Fibroblast of villous mesenchyme (primary cell): ENCODE results near the gene MINDY4B. TPM values are rescaled to one million over a fixed set of nuclear protein-coding genes. Genes with fewer than 3 reads are reported as not detected.

Source experiments
- DNase-seq: peaks from one replicate; pipeline ENCODE4 v3.0.0-alpha.2; 2010; ENCODE audit warnings: low read depth
- H3K4me3 ChIP-seq: 2 replicates; pipeline ENCODE4 v1.5.1; 2011; ENCODE audit warnings: low read depth, mild to moderate bottlenecking, low read length
- CTCF ChIP-seq: IDR thresholded peaks from 2 replicates; pipeline ENCODE4 v1.5.1; 2012; ENCODE audit warnings: low read depth, mild to moderate bottlenecking, low read length; ENCODE audit not compliant: insufficient read depth
- total RNA-seq: library from RNA; depleted of rRNA; stranded (reverse); fragments of >200 nt; gene quantifications from 2 replicates; pipeline ENCODE4 v1.2.3, GENCODE V29; 2012

The MINDY4B gene
- total RNA-seq = not detected in 2 replicates

GRCh38 chr3:150905339-150905738, at the start of gene MINDY4B:
Gene MINDY4B (minus strand): TSS chr3:150905439. CDS start chr3:150905439, 0 bp downstream.
- DNase-seq = no peak
- H3K4me3 ChIP-seq = no peak within 1 kb of the TSS
- TF ChIP-seq CTCF = no peak

- no peak for TF ChIP-seq CTCF
- no peak for DNase-seq
- H3K4me3 ChIP-seq = no peak overlapping the region
Measured at GRCh38 chr3:150951923-150952322, 46.7 kb upstream of the MINDY4B start.

- peak; percentile 36 for DNase-seq
- no peak for TF ChIP-seq CTCF
- H3K4me3 ChIP-seq = no peak overlapping the region
Measured at GRCh38 chr3:150945226-150946032, 40.2 kb upstream of the MINDY4B start.

GRCh38 chr3:150942221-150942620, 37.0 kb upstream of the MINDY4B start:
- no peak for DNase-seq
- no peak overlapping the region for H3K4me3 ChIP-seq
- TF ChIP-seq CTCF = no peak

- TF ChIP-seq CTCF = no peak
- H3K4me3 ChIP-seq = no peak overlapping the region
- no peak for DNase-seq
Measured at GRCh38 chr3:150936693-150937092, 31.5 kb upstream of the MINDY4B start.

- no peak for DNase-seq
- no peak for TF ChIP-seq CTCF
- no peak overlapping the region for H3K4me3 ChIP-seq
Measured at GRCh38 chr3:150933473-150933995, 28.3 kb upstream of the MINDY4B start.
